ENCODE results near the gene AMN. TPM values are rescaled to one million over a fixed set of nuclear protein-coding genes. Genes with fewer than 3 reads are reported as not detected.

Gene AMN
- total and polyA plus RNA-seq, 2 experiments from 2014 or later, result not detected

GRCh38 chr14:102883554-102883953, 38.9 kb upstream of the AMN start:
- no peaks in the 10 kb centered on the region for H4K20me1 ChIP-seq (ENCODE audit: insufficient read depth)
- H3K27me3 ChIP-seq (replicated peaks; ENCODE audit: insufficient read depth), result no peaks in the 10 kb centered on the region
- H3K4me2 ChIP-seq (ENCODE audit: unreplicated experiment), result no peak overlapping the region
- H3K9me2 ChIP-seq (ENCODE audit: insufficient read depth), result no peaks in the 10 kb centered on the region
- H3K27ac ChIP-seq, result no peak overlapping the region
- no peaks in the 10 kb centered on the region for H3K9me3 ChIP-seq (ENCODE audit: low read depth)
- TF ChIP-seq EZH2phosphoT487 (IDR thresholded peaks at IDR 0.05; ENCODE audit: insufficient read depth, low read depth) (no peak), EZH2 (IDR thresholded peaks at IDR 0.05; ENCODE audit: insufficient read depth, poor library complexity, severe bottlenecking) (no peak)
- DNase-seq, result no peak
- H3K79me2 ChIP-seq (ENCODE audit: insufficient read depth), result no peaks in the 10 kb centered on the region
- H3F3A ChIP-seq (ENCODE audit: insufficient read depth), result no peaks in the 10 kb centered on the region
- no peak overlapping the region for H3K9ac ChIP-seq
- no peaks in the 10 kb centered on the region for H3K4me1 ChIP-seq (ENCODE audit: insufficient read depth)
- 0 out of 2 replicates have a peak, but pooled peaks cover 3% of the 10 kb centered on the region for H3K36me3 ChIP-seq (ENCODE audit: low read depth)
- WGBS, 2 experiments (ENCODE audit: low coverage in 1 of 2, low lambda C conversion rate in 2 of 2, missing lambda C conversion rate in 2 of 2), result 94 to 95% methylated on average over 14 of the region's 14 CpGs
- H3K4me3 ChIP-seq, result no peak overlapping the region
- in situ Hi-C loops (cut with MboI), result no loop called here
- H2AFZ ChIP-seq, result no peak overlapping the region

- in situ Hi-C loops (cut with MboI), result no loop called here
- no peak overlapping the region for H2AFZ ChIP-seq
- H3K9me2 ChIP-seq (ENCODE audit: insufficient read depth), result no peaks in the 10 kb centered on the region
- no peak for DNase-seq
- H4K20me1 ChIP-seq (ENCODE audit: insufficient read depth), result no peaks in the 10 kb centered on the region
- H3K27me3 ChIP-seq (replicated peaks; ENCODE audit: insufficient read depth), result no peaks in the 10 kb centered on the region
- H3K27ac ChIP-seq, result no peak overlapping the region
- H3K4me1 ChIP-seq (ENCODE audit: insufficient read depth), result no peaks in the 10 kb centered on the region
- H3K4me3 ChIP-seq, result no peak overlapping the region
- 97% methylated on average over 22 of the region's 22 CpGs for WGBS, 2 experiments (ENCODE audit: low coverage in 1 of 2, low lambda C conversion rate in 2 of 2, missing lambda C conversion rate in 2 of 2)
- no peak for TF ChIP-seq EZH2phosphoT487 (IDR thresholded peaks at IDR 0.05; ENCODE audit: insufficient read depth, low read depth)
- TF ChIP-seq EZH2 (IDR thresholded peaks at IDR 0.05; ENCODE audit: insufficient read depth, poor library complexity, severe bottlenecking), result no peak
- 0 out of 2 replicates have a peak, but pooled peaks cover 3% of the 10 kb centered on the region for H3K36me3 ChIP-seq (ENCODE audit: low read depth)
- no peaks in the 10 kb centered on the region for H3K79me2 ChIP-seq (ENCODE audit: insufficient read depth)
- no peak overlapping the region for H3K4me2 ChIP-seq (ENCODE audit: unreplicated experiment)
- H3F3A ChIP-seq (ENCODE audit: insufficient read depth), result no peaks in the 10 kb centered on the region
- no peaks in the 10 kb centered on the region for H3K9me3 ChIP-seq (ENCODE audit: low read depth)
- no peak overlapping the region for H3K9ac ChIP-seq
Measured at GRCh38 chr14:102885737-102886447, 36.6 kb upstream of the AMN start.

DNA sequence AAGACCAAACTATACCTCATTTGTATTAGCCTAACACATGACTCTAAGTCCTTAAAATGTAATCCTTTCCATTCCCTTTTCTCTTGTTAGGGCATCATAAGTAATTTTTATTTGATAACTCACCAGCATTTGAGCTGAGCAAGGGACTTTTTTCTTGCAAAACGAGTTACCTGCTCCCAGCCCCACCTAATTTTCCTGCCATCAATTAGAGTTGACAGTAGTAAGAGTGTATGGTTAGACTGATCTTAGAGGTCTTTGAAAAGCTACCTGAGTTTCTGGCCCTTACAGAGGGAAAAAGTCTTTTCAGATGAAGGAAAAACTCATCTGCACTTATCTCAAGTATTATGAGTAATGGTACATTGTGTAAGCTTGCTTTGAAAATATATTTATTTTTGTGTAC, 33.7 kb upstream of the AMN start:
- Histone ChIP-seq H3K79me2 (ENCODE audit: insufficient read depth) (no peaks in the 10 kb centered on the region), H3K4me2 (ENCODE audit: unreplicated experiment) (no peak overlapping the region), H3K27ac (no peak overlapping the region), H3K36me3 (ENCODE audit: low read depth) (0 out of 2 replicates have a peak, but pooled peaks cover 3% of the 10 kb centered on the region), H3K27me3 (replicated peaks; ENCODE audit: insufficient read depth) (no peaks in the 10 kb centered on the region), H3K9me2 (ENCODE audit: insufficient read depth) (no peaks in the 10 kb centered on the region), H3F3A (ENCODE audit: insufficient read depth) (peaks cover 24% of the 10 kb centered on the region), H3K4me1 (ENCODE audit: insufficient read depth) (peaks cover 7% of the 10 kb centered on the region), H3K9me3 (ENCODE audit: low read depth) (no peaks in the 10 kb centered on the region), H3K4me3 (no peak overlapping the region), H3K9ac (no peak overlapping the region), H4K20me1 (ENCODE audit: insufficient read depth) (no peaks in the 10 kb centered on the region), H2AFZ (no peak overlapping the region)
- TF ChIP-seq EZH2 (IDR thresholded peaks at IDR 0.05; ENCODE audit: insufficient read depth, poor library complexity, severe bottlenecking), result no peak
- no peak for TF ChIP-seq EZH2phosphoT487 (IDR thresholded peaks at IDR 0.05; ENCODE audit: insufficient read depth, low read depth)
- no peak for DNase-seq
- in situ Hi-C loops (cut with MboI), result no loop called here
- 50 to 54% methylated on average over 1 of the region's 1 CpG for WGBS, 2 experiments (ENCODE audit: low coverage in 1 of 2, low lambda C conversion rate in 2 of 2, missing lambda C conversion rate in 2 of 2)

- H3K4me3 ChIP-seq, result no peak overlapping the region
- no peak for DNase-seq
- no peak overlapping the region for H3K9ac ChIP-seq
- no peaks in the 10 kb centered on the region for H3K27me3 ChIP-seq (replicated peaks; ENCODE audit: insufficient read depth)
- no peak overlapping the region for H2AFZ ChIP-seq
- H3K27ac ChIP-seq, result no peak overlapping the region
- H3K9me2 ChIP-seq (ENCODE audit: insufficient read depth), result no peaks in the 10 kb centered on the region
- no peak overlapping the region for H3K4me2 ChIP-seq (ENCODE audit: unreplicated experiment)
- peaks cover 33% of the 10 kb centered on the region for H3F3A ChIP-seq (ENCODE audit: insufficient read depth)
- H3K4me1 ChIP-seq (ENCODE audit: insufficient read depth), result peaks cover 10% of the 10 kb centered on the region
- in situ Hi-C loops (cut with MboI), result no loop called here
- no peaks in the 10 kb centered on the region for H3K9me3 ChIP-seq (ENCODE audit: low read depth)
- 98 to 99% methylated on average over 7 of the region's 7 CpGs for WGBS, 2 experiments (ENCODE audit: low coverage in 1 of 2, low lambda C conversion rate in 2 of 2, missing lambda C conversion rate in 2 of 2)
- 0 out of 2 replicates have a peak, but pooled peaks cover 3% of the 10 kb centered on the region for H3K36me3 ChIP-seq (ENCODE audit: low read depth)
- no peaks in the 10 kb centered on the region for H3K79me2 ChIP-seq (ENCODE audit: insufficient read depth)
- no peaks in the 10 kb centered on the region for H4K20me1 ChIP-seq (ENCODE audit: insufficient read depth)
- TF ChIP-seq EZH2 (IDR thresholded peaks at IDR 0.05; ENCODE audit: insufficient read depth, poor library complexity, severe bottlenecking), result no peak
- TF ChIP-seq EZH2phosphoT487 (IDR thresholded peaks at IDR 0.05; ENCODE audit: insufficient read depth, low read depth), result no peak
Measured at GRCh38 chr14:102889615-102890014, 32.8 kb upstream of the AMN start.
